HG03457 (cell line): ENCODE results near the gene CDC40.
"Not testable (repeated sequence)": the region's sequence is repeated elsewhere in the genome, so short reads cannot be mapped to it uniquely, and the experiment has no call there.

Source experiments
- ATAC-seq: cut with Tn5 transposase; IDR thresholded peaks from one replicate; pipeline ENCODE4 v1.9.1; 2021; ENCODE audit warnings: moderate number of reproducible peaks; ENCODE audit not compliant: unreplicated experiment

Gene CDC40

DNA sequence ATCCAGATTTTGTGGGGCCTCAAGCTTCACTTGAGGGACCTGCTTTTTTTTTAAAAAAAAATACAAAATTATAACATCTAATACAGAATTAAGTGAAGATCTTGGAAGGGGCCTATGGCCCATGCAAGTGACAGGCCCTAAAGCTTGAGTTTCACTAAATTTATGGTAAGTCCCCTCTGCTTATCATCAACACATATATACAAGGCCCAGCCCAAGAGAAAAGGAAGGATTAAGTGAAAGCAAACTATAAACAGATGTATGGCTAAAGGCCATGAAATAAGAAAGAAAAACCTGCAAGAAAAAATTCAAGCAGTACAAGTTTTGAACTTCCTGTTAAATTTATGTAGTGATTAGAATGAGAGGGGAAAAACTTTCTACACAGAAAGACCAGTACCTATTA, 86.8 kb downstream of the CDC40 start:
- ATAC-seq, result no peak

DNA sequence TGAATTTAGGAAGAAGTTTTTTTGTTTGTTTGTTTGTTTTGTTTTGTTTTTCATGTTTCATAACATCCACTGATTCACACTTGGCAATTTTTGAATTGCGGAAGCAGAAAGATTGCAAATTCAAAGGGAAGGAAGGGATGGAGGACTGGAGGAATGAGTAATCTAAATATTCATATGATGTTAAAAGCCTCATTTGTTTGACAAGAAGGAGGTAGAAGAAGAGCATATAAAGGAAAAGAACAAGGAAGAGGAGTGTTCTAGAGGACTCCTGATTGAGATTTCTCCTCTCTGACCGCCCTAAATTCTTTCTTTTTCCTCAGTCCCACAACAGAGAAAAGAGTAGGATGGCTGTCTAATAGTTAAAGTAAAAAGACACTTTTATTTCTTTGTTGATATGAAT, 89.4 kb downstream of the CDC40 start:
- ATAC-seq, result no peak

GRCh38 chr6:110270165-110270564, 89.9 kb downstream of the CDC40 start:
- no peak for ATAC-seq

- no peak for ATAC-seq
These were observed 91.5 kb downstream of the CDC40 start for GRCh38 chr6:110271732-110272022.

DNA sequence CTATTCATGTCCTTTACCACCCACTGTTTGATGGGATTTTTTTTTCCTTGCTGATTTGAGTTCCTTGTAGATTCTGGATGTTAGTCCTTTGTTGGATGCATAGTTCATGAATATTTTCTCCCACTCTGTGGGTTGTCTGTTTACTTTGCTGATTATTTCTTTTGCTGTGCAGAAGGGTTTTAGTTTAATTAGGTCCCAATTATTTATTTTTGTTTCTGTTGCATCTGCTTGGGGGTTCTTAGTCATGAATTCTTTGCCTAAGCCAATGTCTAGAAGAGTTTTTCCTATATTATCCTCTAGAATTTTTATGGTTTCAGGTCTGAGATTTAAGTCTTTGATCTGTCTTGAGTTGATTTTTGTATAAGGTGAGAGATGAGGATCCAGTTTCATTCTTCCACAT, 92.6 kb downstream of the CDC40 start:
- not testable (repeated sequence) for ATAC-seq

- ATAC-seq, result no peak
These were observed 97.0 kb downstream of the CDC40 start for GRCh38 chr6:110277100-110277665.
